ENCODE measurements around the gene MMP24.

Gene MMP24

DNA sequence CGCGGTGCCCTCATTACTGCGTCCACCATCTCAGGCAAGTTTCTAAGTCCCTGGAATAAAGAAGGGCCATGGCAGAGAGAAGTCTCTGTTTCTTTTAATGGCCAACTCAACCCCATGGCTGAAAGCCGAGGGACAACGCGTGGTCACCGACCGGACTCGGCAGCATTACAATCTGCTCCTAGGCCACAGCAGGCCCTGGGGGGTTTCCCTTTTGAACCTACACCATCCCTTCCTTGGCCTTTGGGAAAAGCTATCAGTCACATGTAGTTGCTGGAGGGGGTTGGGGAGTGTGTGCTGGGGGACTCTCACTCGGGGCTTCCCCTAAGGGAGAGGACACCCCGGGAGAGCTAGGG is 76.9 kb downstream of the MMP24 start:
- no peak for DNase-seq
- H3K4me1 ChIP-seq, result no peaks in the 10 kb centered on the region
- no peak overlapping the region for H3K4me3 ChIP-seq (ENCODE audit: low read depth, low read length)
- TF ChIP-seq, protein P1, sequence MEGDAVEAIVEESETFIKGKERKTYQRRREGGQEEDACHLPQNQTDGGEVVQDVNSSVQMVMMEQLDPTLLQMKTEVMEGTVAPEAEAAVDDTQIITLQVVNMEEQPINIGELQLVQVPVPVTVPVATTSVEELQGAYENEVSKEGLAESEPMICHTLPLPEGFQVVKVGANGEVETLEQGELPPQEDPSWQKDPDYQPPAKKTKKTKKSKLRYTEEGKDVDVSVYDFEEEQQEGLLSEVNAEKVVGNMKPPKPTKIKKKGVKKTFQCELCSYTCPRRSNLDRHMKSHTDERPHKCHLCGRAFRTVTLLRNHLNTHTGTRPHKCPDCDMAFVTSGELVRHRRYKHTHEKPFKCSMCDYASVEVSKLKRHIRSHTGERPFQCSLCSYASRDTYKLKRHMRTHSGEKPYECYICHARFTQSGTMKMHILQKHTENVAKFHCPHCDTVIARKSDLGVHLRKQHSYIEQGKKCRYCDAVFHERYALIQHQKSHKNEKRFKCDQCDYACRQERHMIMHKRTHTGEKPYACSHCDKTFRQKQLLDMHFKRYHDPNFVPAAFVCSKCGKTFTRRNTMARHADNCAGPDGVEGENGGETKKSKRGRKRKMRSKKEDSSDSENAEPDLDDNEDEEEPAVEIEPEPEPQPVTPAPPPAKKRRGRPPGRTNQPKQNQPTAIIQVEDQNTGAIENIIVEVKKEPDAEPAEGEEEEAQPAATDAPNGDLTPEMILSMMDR (IDR thresholded peaks at IDR 0.05; ENCODE audit: low read depth, low read length), result no peak
- H3K27me3 ChIP-seq, result no peaks in the 10 kb centered on the region
- H3K36me3 ChIP-seq, result 0 out of 2 replicates have a peak, but pooled peaks cover 4% of the 10 kb centered on the region
- no peaks in the 10 kb centered on the region for H3K9me3 ChIP-seq

- H3K9me3 ChIP-seq, result no peaks in the 10 kb centered on the region
- H3K36me3 ChIP-seq, result 0 out of 2 replicates have a peak, but pooled peaks cover 4% of the 10 kb centered on the region
- H3K27me3 ChIP-seq, result no peaks in the 10 kb centered on the region
- TF ChIP-seq, protein P1 (IDR thresholded peaks at IDR 0.05; ENCODE audit: low read depth, low read length), result peak; percentile 98
- H3K4me3 ChIP-seq (ENCODE audit: low read depth, low read length), result no peak overlapping the region
- DNase-seq, result peak; percentile 84
- no peaks in the 10 kb centered on the region for H3K4me1 ChIP-seq
Measured at GRCh38 chr20:35303735-35304491, 77.4 kb downstream of the MMP24 start.

- Histone ChIP-seq H3K27me3 (no peaks in the 10 kb centered on the region), H3K36me3 (0 out of 2 replicates have a peak, but pooled peaks cover 4% of the 10 kb centered on the region), H3K4me1 (no peaks in the 10 kb centered on the region), H3K4me3 (ENCODE audit: low read depth, low read length) (no peak overlapping the region), H3K9me3 (no peaks in the 10 kb centered on the region)
- TF ChIP-seq, protein P1 (IDR thresholded peaks at IDR 0.05; ENCODE audit: low read depth, low read length), result no peak
- DNase-seq, result no peak
Measured at GRCh38 chr20:35304956-35305355, 78.5 kb downstream of the MMP24 start.

DNA sequence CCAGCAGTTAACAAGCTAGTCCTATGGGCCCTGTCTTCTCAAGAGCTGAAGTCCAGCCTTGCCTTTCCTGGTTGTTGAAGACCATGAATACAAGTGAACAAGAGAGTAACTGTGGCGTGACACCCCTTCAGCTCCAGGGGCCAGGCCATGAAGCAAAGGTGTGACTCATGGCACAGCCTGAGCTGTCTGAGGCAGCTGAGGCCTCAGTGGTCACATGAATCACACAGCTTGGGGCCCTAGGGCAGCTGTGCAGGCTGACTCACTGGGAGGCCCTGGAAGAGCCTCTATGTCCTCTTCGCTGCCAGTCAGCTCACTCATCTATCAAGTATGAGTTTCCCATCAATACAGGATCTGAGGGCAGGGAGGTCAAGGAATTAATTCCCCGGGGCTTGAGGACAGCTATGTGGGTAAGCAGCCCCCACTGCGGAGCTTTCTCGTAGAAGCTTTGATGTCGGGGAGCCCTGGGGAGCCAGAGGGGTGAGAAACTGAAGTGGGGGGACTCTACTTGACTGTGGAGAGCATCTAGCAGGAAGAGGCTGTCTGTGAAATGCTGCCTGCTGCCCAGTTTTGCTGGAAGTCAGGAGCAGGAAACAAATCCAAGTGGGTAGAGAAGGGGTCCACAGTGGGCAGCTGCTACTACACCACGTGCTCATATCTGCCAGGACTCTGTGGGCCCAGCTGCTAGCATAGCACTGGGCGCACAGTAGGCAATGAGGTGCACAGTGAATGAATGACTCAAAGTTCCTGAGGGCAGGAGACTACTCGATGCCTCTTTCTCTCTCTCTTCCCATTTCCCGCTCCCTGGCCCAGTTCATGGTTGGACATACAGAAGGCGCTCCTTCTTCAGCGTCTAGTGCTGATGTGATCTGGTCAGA is 79.4 kb downstream of the MMP24 start:
- TF ChIP-seq, protein P1 (IDR thresholded peaks at IDR 0.05; ENCODE audit: low read depth, low read length), result no peak
- Histone ChIP-seq H3K9me3 (no peaks in the 10 kb centered on the region), H3K36me3 (0 out of 2 replicates have a peak, but pooled peaks cover 4% of the 10 kb centered on the region), H3K4me3 (ENCODE audit: low read depth, low read length) (no peak overlapping the region), H3K27me3 (no peaks in the 10 kb centered on the region), H3K4me1 (no peaks in the 10 kb centered on the region)
- DNase-seq, result no peak

GRCh38 chr20:35306931-35307517 is 80.5 kb downstream of the MMP24 start:
- Histone ChIP-seq H3K27me3 (no peaks in the 10 kb centered on the region), H3K9me3 (no peaks in the 10 kb centered on the region), H3K4me1 (no peaks in the 10 kb centered on the region), H3K4me3 (ENCODE audit: low read depth, low read length) (no peak overlapping the region), H3K36me3 (0 out of 2 replicates have a peak, but pooled peaks cover 4% of the 10 kb centered on the region)
- DNase-seq, result peak; percentile 77
- TF ChIP-seq, protein P1 (IDR thresholded peaks at IDR 0.05; ENCODE audit: low read depth, low read length), result peak; percentile 96

Measured in BE2C (cell line).